SIG-M5 treated with dmso at 0.1 percent for 504 hours (cell line): Measurements from ENCODE around the gene CAMK4.

Source experiments
- DNase-seq: peaks from one replicate; lab custom pipeline; 2025; ENCODE audit not compliant: unreplicated experiment; lab: John Stamatoyannopoulos, UW

The CAMK4 gene

DNA sequence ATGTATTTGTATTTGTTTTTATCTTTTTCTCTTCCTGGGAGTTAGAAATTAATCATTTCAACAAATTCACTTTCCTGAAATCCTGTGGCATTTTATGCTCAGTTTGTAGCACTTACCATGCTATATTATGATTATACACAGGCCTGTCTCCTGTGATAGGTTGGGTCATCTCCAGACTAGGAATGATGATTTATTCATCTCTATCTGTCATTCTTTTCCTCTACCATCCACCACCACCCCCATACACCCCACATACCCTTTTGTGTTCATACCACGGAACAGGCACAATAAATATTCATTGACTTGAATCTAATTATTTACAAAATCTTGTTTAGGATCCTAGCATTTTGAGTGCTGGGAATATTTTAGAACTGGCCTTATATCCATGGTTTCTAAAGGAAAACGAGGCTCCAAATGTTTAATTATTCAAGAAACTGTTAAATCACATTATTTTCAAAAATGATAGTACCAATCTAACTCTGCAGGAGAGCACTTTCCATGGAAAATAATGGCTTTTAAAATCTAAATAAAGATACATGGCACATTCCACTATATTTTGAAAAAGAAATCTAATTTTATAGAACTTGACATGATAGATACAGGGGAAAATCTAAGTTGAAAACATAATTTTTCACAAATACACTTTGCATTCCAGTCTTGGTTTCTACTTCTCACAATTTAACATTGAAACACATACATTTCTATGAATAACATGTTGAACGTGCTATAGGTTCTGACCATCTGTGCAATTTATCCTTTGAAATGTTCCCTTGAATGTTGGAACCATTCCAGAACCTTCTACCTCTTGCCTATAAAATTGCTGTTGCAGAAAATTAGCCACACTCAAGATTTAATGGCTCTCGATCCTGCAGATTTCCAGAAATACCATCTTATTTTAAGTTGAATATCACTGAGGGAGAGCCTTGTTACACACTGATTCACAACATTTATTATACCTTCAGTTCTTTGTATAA lies 198.8 kb downstream of the CAMK4 start:
- no peak for DNase-seq

DNA sequence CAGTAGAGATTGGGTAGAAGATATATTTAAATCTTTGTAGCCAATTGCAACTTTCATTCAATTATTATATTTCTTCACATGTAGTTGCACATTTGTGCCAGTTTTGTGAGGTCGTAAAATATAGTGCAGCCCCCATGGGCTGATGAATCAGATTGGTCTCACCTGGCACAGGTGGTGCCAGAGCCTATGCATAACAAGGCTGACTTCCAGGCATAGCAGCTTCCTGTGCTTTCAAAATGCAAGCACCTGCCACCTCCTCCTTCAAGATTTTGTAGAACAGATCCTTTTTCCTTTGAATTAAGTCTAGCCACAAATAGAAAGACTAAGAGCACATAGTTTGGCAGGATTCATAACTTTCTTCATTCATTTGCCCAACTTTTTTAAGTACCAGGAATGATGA lies 201.0 kb downstream of the CAMK4 start:
- DNase-seq, result no peak

DNA sequence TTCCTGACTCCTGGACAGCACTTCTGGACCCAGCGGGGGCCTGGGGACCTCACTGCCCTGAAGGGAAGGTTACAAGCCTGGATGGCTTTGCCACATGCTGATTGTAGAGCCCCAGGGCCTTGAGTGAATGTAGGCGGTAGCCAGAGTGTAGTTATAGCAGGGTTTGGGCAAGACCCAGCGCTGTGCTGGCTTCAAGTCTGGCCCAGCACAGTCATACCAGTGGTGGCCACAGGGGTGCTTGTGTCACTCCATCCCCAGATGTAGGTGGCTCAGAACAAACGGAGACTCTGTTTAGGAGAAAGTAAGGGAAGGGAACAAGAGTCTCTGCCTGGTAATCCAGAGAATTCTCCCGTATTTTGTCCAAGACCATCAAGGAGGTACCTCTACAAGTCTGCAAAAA lies 203.6 kb downstream of the CAMK4 start:
- no peak for DNase-seq

DNA sequence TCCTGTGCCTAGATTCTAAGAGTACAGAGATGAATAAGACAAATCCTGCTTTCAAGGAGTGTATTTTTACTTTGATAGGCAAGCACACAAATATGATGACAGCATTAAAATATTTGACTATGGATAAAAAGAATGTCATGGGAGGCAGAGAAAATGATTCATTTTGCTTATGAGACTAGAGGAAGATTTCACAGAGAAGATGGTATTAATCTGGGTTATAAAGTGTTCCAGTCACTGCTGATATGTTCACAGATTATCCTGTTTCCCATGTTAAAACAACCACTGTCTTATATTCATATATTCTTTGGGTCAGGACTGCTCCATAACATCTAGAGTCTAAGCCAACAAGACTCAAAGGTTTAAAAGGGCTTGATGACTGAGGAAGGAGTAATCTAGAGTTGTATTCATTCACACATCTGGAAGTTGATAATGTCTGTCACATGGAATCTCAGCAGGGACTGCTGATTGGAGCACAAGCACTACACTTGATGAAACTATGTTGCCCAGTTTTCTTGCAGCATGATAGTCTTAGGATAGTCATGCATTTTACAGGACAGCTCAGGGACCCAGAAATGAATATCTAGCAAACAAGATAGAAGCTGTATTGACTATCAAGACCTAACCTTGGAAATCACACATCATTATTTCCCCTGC lies 208.8 kb downstream of the CAMK4 start:
- DNase-seq, result no peak

DNA sequence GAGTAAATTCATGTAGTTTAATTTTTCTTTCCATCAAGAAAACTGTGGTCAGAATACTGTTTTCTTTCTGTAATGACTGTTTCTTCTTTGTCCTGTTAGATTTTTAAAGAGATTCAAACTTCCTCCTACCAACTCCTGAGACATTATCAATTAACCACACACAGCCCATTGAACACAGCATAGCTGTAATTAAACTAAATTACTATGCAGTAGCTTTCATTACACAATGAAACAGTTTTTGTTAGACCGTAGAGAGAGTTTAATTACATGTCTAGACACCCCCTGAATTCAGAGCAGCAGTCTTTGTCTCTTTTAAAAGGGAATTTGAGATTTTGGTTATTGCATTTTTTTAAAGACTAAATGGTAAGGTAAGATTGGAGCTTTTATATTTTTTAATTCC lies 210.6 kb downstream of the CAMK4 start:
- DNase-seq, result no peak

DNA sequence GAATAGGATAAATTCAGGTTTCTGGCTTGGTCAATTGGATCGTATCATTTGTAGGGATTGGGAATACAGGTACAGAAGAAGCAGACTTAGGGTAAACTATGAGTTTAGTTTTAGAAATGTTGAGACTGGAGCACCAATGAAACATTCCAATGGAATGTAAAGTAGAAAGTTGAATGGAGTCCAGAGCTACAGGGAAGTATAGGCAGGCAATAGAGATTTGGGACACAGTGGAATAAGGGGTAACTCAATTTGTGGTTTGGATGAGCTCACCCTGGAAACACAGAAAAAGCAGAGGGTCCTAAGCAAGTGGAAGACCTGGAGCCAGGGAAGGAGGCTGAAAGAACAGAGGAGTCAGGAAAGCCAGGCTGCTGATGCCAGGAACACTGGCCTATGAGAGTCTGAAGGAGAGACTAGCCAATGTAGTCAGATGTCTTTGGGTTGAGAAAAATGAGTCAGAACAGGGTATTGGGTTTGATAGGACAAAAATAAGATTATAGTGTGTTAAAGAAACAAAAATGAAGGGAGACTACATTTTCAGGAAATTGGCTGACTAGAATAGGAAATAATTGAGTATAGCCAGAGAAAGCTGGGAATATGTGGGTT lies 215.4 kb downstream of the CAMK4 start:
- DNase-seq, result no peak

DNA sequence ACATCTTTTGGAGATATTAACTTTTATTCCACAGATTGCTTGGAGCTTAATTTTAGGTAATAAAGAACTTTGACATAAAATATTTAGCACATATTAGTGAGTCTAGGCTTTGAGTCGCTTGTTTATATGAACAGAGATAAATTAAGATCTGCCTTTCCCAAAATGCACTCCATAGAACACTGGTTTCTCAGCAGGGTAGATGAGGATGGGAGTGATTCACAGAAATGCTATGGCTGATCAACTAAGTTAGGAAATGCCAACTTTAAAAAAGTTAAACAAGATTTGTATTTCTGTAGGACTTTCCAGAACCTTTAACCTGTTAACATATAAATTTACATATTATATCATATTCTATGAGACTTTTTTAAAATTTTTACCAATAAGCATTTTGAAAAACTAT lies 222.9 kb downstream of the CAMK4 start:
- no peak for DNase-seq

DNA sequence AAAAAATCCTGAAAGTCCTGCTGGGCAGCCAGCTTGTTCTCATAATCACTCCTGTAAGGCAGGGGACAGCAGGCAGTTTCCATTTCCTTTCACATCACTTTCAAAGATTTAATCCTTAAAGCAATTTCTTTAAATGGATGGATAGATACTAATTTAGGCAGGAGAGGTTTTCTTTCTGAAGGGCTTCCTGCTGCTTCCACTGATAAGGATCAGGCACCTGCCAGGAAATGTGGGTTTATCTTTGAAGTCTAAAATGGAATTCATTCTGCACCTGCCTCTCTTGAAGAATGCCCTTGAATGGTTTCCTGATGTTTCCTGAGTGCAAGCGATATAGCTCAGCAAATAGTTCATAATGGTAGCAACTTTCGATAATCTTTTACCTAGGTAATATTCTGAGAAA lies 223.6 kb downstream of the CAMK4 start:
- no peak for DNase-seq

DNA sequence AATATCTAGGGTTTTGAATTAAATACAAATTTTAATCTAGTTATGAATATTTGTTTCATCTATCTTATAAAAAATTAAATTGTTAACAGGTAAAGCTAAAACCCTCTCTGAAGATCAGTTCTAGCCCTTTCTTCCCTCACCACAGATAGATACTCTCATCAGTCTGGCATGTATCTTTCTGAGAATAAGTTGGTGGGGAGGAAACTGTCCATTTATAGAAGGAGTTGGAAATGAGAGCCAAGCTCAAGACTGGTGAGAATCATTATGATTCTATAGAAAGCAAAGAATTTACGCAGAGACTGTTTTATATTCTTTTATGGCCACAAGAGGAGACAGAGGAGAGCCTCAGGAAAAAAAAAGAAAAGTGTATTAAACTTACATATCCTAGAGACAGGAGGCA lies 229.1 kb downstream of the CAMK4 start:
- DNase-seq, result no peak

DNA sequence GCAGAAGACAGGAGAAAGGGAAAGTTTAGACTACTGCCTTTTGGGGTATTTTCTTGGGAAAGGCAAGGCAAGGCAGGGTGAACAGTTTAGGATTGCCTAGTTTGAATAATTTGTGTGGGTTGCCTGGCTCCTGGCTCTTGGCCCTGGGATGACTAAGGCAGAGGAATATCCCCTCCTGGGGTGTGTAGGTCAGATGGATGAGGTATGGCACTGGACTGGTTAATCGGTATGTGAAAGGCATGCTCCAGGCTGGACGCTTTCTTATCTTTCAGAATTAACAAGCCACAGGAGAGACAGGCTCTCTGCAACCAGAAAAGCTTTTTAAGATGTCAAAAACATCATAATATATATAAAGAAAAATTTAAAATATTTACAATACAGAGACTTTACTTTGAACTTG lies 229.6 kb downstream of the CAMK4 start:
- no peak for DNase-seq

DNA sequence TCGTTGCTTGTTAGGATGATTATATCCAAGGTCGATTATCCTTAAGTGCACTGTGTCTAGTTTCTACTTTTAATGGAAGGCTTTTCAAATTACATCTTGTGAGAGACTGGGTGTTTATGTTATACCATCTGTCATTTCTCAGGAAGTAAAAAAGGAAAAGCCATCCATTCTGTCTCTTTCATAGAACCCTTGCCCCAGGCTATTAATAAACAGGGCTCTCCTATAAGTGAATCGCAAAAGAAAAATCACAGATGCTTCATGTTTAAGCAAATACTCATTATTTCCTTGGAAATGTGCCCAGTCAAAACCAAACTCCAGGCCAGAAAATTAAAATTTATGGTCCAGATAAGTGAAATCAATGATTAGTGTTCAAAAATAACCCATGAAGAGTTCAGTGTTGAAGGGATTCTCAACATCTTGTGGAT lies 230.0 kb downstream of the CAMK4 start:
- DNase-seq, result no peak

DNA sequence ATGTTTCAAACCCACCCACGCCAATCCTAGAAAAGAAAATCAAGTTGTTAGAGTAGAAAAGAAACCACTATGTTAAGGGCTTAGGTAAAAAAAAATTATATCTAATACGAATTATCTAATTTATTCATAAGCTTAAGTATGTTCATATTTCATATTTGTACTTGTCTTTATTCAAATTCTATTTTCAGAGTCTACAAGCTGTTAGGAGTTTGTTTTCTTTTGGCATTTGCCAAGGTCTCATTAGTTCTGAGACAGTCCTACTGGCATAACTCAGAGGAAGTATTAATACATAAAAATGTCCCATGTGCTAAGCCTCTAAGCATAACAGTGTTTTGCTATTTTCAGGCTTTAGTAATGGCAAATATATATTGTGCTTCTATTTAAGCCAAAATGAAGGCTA lies 230.6 kb downstream of the CAMK4 start:
- DNase-seq, result no peak

DNA sequence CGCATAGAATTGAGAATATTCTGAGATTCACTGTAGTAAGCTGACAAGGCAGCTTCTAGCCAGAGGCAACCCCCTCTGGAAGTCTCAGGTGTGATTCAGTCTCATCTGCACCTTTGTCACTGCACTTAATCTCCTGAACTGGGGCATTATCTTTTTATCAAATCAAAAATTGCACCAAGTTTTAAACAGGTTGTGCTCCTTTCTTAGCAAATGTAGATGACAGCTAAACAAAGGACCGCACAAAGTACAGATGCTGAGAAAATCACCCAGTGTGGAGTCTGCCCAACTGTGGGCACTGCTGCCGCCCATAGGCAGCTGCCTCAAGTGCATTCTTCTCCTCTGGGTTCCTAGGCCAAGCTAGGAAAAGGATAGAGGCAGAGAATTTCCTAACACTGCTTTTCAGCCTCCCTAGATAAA lies 237.1 kb downstream of the CAMK4 start:
- peak; percentile 20 for DNase-seq

DNA sequence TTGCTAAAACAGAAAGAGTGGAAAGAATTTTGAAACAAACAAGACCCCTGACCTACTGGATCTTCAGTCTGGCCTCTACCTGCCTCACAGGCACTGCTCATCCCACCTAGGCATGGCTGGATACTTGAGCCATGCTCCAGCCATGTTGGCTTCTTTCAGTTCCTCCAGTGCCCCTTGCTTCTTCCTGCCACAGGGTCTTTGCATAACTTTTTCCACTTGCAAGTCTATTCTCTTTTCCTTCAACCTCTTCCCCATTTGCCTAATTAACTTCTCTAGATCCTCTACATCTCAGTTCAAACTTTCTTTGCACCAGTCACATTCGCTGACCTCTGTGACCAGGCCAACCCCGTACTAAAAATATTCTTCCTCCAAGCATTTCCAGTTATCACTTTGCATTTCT lies 237.8 kb downstream of the CAMK4 start:
- peak; percentile 71 for DNase-seq

DNA sequence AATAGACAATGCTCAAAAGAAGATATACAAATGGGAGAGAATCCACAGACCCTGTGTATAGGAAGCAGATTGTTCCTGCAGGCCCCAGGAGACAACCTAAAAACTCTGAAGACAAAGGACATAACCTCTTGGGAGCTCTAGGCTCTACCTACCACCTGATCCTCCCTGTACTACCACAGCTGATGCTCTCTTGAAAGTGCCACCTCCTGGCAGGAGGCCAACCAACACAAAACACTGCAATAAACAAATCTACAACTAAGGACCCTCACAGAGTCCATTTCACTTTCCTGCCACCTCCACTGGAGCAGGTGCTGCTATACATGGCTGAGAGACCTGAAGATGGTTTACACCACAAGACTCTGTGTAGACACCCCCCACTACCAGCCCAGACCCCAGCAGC lies 239.1 kb downstream of the CAMK4 start:
- DNase-seq, result no peak

DNA sequence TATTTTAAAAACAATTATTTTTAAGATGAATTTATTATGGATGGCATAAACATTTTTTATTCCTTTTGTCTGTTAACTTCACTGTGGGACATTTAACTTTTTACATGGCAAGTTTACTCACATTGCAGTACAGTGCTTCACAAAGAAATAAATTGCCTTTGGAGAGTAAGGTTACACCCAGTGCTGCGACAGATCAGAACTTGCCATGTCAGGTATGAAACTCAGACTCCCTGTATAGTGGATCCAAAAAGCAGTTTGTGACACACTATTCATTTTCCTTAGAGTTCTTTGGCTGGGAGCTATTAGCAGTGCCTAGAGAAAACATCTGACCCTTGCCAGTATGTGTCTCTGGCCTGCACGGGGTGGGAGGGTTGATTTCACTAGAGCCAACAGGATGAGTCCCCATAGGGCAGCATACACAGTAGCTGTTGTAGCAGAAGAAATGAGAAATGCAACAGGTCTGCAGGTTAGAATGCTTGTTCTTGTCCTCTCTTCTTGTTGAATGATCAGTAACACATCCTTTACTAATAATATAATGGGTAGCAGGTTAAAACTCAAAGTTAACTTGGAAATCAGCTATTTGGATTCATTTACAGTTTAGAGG lies 245.2 kb downstream of the CAMK4 start:
- DNase-seq, result no peak

DNA sequence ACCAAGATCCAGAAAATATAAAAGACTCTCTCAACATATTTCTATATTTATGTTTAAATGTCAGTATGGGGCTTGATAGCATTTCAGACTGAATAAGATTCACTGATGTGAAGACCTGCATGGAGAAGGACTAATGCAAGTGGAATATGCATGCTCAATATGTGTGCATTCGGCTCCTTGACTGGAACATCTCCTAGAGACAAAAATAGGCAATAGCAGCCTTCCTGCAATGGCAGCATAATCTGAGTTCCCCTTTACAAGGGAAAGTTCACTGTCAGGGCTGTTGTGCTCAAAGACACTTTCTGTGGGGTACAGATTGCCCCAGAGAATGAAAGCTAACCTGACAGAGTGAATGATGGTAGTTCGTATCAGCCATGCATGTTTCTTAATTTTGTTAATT lies 245.7 kb downstream of the CAMK4 start:
- DNase-seq, result peak; percentile 59

DNA sequence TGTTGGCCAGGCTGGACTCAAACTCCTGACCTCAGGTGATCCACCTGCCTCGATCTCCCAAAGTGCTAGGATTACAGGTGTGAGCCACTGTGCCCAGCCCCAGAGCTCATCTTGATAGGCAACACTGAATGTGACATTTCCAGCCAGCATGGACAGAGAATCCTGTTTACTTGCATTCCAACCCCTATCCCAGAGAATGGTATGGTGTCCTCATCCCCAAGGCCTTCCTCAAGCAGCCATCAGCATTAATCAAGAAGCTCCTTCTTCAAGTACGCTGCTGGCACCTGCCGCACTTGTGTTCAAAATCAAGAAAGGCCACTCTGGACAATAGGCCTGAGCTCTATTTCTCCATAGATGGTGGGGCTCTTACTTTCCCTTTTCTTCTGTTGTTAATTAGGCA lies 247.9 kb downstream of the CAMK4 start:
- no peak for DNase-seq

DNA sequence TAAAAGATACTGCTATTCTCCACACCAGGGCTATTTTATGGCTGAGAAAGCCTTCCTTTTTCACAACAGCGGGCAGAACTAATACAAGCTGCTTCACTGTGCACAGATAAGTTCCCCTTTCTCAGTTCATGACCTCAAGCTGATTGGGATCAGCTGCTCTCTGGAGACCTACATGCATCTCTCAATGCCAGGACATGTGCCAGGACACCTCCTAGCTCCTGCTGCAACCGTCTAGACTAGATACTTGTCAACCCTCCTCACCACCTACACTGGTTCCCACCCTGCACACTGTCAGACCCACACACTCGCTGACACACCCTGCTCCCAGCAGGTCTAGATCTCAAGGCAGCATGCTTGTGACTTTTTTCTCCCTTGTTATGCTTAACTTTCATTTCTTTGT lies 248.4 kb downstream of the CAMK4 start:
- peak; percentile 78 for DNase-seq

DNA sequence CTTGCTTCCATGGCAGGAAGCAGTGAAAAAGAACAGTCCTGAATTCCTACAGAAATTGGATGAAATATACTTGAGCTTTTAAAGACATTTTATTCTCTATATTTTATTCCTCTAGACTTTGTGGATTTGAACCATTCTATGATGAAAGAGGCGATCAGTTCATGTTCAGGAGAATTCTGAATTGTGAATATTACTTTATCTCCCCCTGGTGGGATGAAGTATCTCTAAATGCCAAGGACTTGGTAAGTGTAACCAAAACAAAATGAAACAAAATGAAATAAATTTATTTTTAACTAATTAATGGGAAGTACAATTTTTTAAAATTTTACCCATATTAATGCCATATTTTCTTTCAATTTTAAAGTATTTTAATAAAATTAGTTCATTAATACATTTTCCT lies 254.1 kb downstream of the CAMK4 start:
- DNase-seq, result no peak

DNA sequence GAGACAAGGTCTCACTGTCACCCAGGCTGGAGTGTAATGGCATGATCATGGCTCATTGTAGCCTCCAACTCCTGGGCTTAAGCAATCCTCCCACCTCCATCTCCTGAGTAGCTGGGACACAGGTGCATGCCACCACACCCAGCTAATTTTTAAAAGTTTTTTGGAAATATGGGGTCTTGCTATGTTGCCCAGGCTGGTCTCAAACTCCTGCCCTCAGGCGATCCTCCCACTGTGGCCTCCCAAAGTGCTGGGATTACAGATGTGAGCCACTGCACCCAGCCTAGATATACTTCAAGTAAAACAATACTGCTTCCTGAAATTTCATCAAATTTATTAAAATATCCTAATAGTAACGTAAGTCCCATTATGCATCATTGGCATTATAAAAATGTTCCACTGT lies 254.7 kb downstream of the CAMK4 start:
- DNase-seq, result no peak

DNA sequence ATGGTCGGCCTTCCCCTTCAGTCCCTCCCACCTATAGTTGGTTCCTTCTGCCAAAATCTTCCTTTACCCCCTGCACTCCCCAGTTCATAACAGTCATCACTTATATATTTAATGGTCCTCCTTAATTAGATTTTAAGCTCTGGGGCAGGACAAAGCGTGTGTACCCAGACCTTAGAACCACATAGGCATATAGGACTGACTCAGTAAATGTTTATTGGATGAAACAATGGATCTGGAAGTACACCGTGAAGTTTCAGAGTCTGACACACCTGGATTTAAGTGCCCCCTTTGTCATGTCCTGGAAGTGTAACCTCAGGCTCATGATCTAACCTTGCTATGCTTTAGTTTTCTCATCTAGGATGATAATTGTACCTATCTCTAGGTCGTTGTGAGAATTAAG lies 256.2 kb downstream of the CAMK4 start:
- no peak for DNase-seq
